ENCODE results near the gene PKN3. TPM values are rescaled to one million over a fixed set of nuclear protein-coding genes. Genes with fewer than 3 reads are reported as not detected.

The PKN3 gene
- total RNA-seq, 4 donors from 2014 or later, result 1.9 to 20.1 (median 5.8) TPM

DNA sequence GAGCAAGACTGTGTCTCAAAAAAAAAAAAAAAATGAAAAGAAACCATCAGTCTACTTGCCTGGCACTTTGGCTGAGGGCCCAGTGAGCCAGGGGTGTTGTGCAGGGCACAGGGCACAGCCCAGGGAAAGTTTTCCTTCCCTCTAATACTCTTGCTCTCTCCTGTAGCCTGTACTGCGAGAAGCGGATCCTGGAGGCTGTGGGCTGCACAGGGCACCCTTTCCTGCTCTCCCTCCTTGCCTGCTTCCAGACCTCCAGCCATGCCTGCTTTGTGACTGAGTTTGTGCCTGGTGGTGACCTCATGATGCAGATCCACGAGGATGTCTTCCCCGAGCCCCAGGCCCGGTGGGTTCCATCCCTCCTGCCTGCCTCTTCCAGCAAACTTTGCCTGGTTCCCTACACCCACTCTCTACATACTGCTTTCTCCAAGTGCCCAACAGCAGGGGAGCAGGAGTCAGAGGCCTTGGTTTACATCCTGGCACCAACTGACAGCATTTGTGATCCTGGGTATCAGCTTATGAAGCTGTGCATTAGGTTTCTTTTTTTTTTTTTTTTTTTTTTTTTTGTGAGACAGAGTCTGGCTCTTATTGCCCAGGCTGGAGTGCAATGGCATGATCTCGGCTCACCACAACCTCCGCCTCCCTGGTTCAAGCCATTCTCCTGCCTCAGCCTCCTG is 14.4 kb downstream of the PKN3 start:
- Histone ChIP-seq H3K27me3 (no peaks in the 10 kb centered on the region), H3K36me3 (no peaks in the 10 kb centered on the region), H3K9me3 (no peaks in the 10 kb centered on the region), H3K27ac (no peak overlapping the region), H3K4me1 (no peaks in the 10 kb centered on the region), H3K4me3 (no peak overlapping the region)
- 74 to 80% methylated on average over 5 to 7 of the region's 7 CpGs for WGBS, 2 donors (ENCODE audit: low coverage in 1 of 2)
- intact Hi-C loops (cut with DNase I; ENCODE audit: low total_unique reads) (no loop called here), in situ Hi-C loops (cut with MboI; ENCODE audit: low pct_ligation_motif_present in 1 of 4, low pct_unique_long_range_greater_than_20kb in 1 of 4, low sequenced_read_pairs in 3 of 4) (no loop called here)
- no peak for TF ChIP-seq POLR2A (IDR thresholded peaks at IDR 0.05)
- peak; percentile 42 for DNase-seq

- peaks cover 0 to 5% (median 2%) of the 10 kb centered on the region in 4 donors for H3K4me1 ChIP-seq
- no peaks in the 10 kb centered on the region for H3K9me3 ChIP-seq
- H3K27ac ChIP-seq, result no peak overlapping the region
- no peak for DNase-seq
- in situ Hi-C loops (cut with MboI; ENCODE audit: low pct_ligation_motif_present in 1 of 4, low pct_unique_long_range_greater_than_20kb in 1 of 4, low sequenced_read_pairs in 3 of 4), result no loop called here
- no peaks in the 10 kb centered on the region for H3K27me3 ChIP-seq
- TF ChIP-seq EP300 (IDR thresholded peaks at IDR 0.05; ENCODE audit: low read depth) (no peak), POLR2A (IDR thresholded peaks at IDR 0.05) (no peak), POLR2AphosphoS5 (IDR thresholded peaks at IDR 0.05) (no peak)
- TF ChIP-seq, protein P1, sequence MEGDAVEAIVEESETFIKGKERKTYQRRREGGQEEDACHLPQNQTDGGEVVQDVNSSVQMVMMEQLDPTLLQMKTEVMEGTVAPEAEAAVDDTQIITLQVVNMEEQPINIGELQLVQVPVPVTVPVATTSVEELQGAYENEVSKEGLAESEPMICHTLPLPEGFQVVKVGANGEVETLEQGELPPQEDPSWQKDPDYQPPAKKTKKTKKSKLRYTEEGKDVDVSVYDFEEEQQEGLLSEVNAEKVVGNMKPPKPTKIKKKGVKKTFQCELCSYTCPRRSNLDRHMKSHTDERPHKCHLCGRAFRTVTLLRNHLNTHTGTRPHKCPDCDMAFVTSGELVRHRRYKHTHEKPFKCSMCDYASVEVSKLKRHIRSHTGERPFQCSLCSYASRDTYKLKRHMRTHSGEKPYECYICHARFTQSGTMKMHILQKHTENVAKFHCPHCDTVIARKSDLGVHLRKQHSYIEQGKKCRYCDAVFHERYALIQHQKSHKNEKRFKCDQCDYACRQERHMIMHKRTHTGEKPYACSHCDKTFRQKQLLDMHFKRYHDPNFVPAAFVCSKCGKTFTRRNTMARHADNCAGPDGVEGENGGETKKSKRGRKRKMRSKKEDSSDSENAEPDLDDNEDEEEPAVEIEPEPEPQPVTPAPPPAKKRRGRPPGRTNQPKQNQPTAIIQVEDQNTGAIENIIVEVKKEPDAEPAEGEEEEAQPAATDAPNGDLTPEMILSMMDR (IDR thresholded peaks at IDR 0.05), result no peak
- H3K4me3 ChIP-seq, result no peak overlapping the region
- intact Hi-C loops (cut with DNase I; ENCODE audit: low total_unique reads), result no loop called here
- 80% methylated on average over 8 of the region's 8 CpGs; no CpG with 5 or more reads in 1 of the 2 donors for WGBS, 2 donors (ENCODE audit: low coverage in 1 of 2)
- no peaks in the 10 kb centered on the region for H3K36me3 ChIP-seq
Observed at GRCh38 chr9:128718047-128718446, 15.7 kb downstream of the PKN3 start.

DNA sequence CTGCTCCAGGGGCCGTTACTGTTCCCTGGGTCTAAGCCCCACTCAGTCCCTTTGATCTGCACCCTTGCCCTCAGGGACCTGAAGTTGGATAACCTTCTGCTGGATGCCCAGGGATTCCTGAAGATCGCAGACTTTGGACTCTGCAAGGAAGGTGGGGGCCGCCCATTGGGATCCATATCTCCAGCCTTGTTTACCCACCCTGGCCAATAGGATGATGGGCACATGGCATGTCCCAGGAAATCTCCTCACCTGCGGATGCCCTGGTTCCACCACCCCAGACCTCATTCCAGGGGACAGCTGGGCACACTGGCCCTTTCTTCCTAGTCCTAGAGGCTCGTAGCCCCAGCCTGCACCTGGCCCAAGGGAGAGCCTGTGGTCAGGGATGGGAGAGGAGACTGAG is 16.2 kb downstream of the PKN3 start:
- in situ Hi-C loops (cut with MboI; ENCODE audit: low pct_ligation_motif_present in 1 of 4, low pct_unique_long_range_greater_than_20kb in 1 of 4, low sequenced_read_pairs in 3 of 4) (no loop called here), intact Hi-C loops (cut with DNase I; ENCODE audit: low total_unique reads) (no loop called here)
- TF ChIP-seq POLR2A (IDR thresholded peaks at IDR 0.05) (no peak), EP300 (IDR thresholded peaks at IDR 0.05; ENCODE audit: low read depth) (no peak), POLR2AphosphoS5 (IDR thresholded peaks at IDR 0.05) (no peak)
- TF ChIP-seq, protein P1 (IDR thresholded peaks at IDR 0.05), result no peak
- no peak for DNase-seq
- H3K27me3 ChIP-seq, result no peaks in the 10 kb centered on the region
- H3K27ac ChIP-seq, result no peak overlapping the region
- no peaks in the 10 kb centered on the region for H3K9me3 ChIP-seq
- 82% methylated on average over 5 of the region's 5 CpGs; no CpG with 5 or more reads in 1 of the 2 donors for WGBS, 2 donors (ENCODE audit: low coverage in 1 of 2)
- no peak overlapping the region for H3K4me3 ChIP-seq
- H3K36me3 ChIP-seq, result no peaks in the 10 kb centered on the region
- H3K4me1 ChIP-seq, result peaks cover 0 to 10% (median 7%) of the 10 kb centered on the region in 4 donors

- Histone ChIP-seq H3K4me1 (peaks cover 0 to 17% (median 13%) of the 10 kb centered on the region in 4 donors), H3K4me3 (no peak overlapping the region), H3K27me3 (no peaks in the 10 kb centered on the region), H3K27ac (peak overlapping the region; percentile 61 to 70 (median 66)), H3K9me3 (no peaks in the 10 kb centered on the region), H3K36me3 (no peaks in the 10 kb centered on the region)
- intact Hi-C loops (cut with DNase I; ENCODE audit: low total_unique reads), result no loop called here
- 87 to 100% methylated on average over 1 to 30 of the region's 30 CpGs for WGBS, 2 donors (ENCODE audit: low coverage in 1 of 2)
- no peak for DNase-seq
- in situ Hi-C loops (cut with MboI; ENCODE audit: low pct_ligation_motif_present in 1 of 4, low pct_unique_long_range_greater_than_20kb in 1 of 4, low sequenced_read_pairs in 3 of 4), result no loop called here
- TF ChIP-seq EP300 (IDR thresholded peaks at IDR 0.05; ENCODE audit: low read depth) (no peak), POLR2AphosphoS5 (IDR thresholded peaks at IDR 0.05) (no peak), POLR2A (IDR thresholded peaks at IDR 0.05) (no peak)
- TF ChIP-seq, protein P1 (IDR thresholded peaks at IDR 0.05), result no peak
Observed at GRCh38 chr9:128719919-128720605, 17.8 kb downstream of the PKN3 start.
